GM12874 (cell line): Measurements from ENCODE around the gene PRKCQ.

Experiments
- CTCF ChIP-seq: IDR thresholded peaks from 2 replicates; pipeline ENCODE4 v1.5.1; 2011; ENCODE audit warnings: low read depth, mild to moderate bottlenecking, control low read depth, low read length, moderate library complexity; ENCODE audit not compliant: insufficient read depth

PRKCQ gene

DNA sequence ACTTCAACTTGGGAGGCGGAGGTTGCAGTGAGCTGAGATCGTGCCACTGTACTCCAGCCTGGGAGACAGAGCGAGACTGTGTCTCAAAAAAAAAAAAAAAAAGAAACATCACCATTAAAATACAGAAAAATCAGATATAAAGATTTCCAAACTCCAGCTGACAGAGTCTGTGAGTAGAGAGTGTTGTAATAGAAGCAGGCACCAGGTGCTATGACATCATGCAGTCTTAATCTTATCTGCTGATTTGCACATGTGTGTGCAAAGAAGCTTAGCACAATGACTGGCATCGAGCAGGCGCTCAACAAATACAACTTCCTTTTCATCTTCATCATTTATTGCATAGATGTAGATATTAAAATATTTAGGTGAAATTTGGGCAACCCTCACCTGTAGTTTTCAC is 92.2 kb downstream of the PRKCQ start:
- TF ChIP-seq CTCF, result no peak

GRCh38 chr10:6486309-6486708 is 93.8 kb downstream of the PRKCQ start:
- TF ChIP-seq CTCF, result no peak

GRCh38 chr10:6482737-6483357 is 97.2 kb downstream of the PRKCQ start:
- TF ChIP-seq CTCF, result no peak

DNA sequence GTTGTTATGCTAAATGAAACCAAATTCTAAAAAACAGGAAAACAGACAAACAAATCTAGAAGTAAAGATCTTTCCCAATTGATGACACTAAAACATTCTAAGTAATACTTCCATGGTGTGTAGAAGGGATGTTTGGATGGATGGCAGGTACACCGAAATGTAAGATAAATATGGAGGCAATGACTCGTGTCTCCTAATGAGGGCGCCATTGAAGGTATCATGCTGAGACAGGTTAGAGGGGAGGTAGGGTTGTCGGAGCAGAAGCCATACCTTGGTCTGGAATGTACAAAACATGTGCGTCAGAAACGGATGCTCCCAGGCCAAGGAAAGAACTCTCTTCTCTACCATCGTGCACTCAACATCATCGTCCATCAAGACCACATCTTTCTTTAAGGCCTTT is 101.4 kb downstream of the PRKCQ start:
- no peak for TF ChIP-seq CTCF

DNA sequence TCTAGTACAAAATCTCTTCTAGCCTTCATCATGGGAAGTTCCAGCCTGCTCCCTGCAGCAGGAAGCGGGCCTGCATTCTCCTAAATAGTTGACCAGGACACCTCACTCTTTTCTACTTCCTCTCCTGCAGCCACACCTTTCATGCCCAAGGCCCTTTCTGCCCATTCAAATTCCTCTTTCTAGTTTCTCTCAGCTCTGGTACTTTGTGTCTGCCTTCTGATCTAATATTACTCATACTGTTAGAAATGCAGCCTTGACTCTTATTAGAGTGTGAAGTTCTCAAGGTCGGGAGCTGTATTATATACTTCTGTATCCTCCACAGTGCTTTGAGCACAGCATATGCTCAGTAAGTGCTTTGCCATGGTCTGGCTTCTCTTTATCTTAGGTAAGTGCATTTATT is 103.1 kb downstream of the PRKCQ start:
- no peak for TF ChIP-seq CTCF

DNA sequence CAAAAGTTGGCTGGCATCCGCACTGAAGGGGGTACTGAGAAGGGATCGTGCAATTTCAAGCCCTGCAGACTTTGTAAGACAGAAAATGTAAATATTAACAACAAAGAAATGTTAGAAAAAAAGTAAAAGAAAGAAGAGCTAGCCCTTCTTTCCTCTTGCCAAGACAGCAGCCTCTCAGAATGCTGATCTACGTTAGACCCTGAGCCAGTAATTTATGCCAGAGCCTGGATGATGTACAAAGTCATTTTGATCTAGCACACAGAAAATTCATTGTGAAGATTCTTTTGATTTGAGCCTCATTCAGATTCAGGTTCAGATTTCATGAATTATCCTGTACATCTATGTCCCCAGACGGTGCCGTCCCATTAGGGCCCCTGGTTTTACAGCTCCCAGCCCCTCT is 105.2 kb downstream of the PRKCQ start:
- no peak for TF ChIP-seq CTCF

DNA sequence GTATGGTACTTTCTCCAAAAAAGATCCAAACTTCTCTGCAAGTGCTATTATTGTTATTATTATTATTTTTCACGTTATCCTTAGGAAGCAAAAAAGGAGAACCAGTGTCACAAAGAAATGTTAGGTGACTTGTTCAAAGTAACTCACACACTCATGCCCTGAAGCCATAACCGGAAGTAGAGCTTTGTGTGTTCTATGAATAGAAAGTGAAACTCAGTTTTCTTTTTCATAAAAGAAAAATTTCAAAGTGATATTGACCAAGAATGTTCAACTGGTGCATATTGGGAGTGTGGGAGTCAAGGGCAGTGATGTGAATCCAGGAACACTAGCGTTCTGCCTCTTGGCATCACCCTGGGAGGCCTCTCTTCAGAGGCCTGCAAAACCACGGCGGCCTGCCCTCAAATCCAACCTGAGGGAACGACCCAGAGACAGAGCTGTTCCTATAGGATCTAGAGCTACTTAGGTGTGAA is 106.1 kb downstream of the PRKCQ start:
- no peak for TF ChIP-seq CTCF
